GM12878 (cell line): Measurements from ENCODE around the gene ANAPC15.

Experiments
- ETV6 ChIP-seq, 2 experiments: fragments of 450-650 bp in 1 of 2; IDR thresholded peaks in 1 of 2; conservative IDR thresholded peaks in 1 of 2; 2 replicates each; pipeline ENCODE4 v1.6.1; 2014; ENCODE audit warnings: antibody characterized with exemption in 1 of 2, borderline replicate concordance in 1 of 2, low read depth in 1 of 2, mild to moderate bottlenecking in 1 of 2, moderate library complexity in 1 of 2
- EZH2 ChIP-seq: IDR thresholded peaks from 2 replicates; pipeline ENCODE4 v1.6.1; 2012; ENCODE audit warnings: low read depth, mild to moderate bottlenecking, control low read depth, inconsistent platforms, low read length, borderline replicate concordance; ENCODE audit not compliant: control insufficient read depth
- KLF5 ChIP-seq: fragments of 450-650 bp; IDR thresholded peaks from 2 replicates; pipeline ENCODE4 v1.6.1; 2014; ENCODE audit warnings: mild to moderate bottlenecking; ENCODE audit not compliant: partially characterized antibody
- MXI1 ChIP-seq: fragments of 150-350 bp; IDR thresholded peaks from 2 replicates; pipeline ENCODE4 v1.6.1; 2011; ENCODE audit warnings: low read depth, mild to moderate bottlenecking, inconsistent platforms, low read length, improper control_type of control experiment
- NFIC ChIP-seq: IDR thresholded peaks from 2 replicates; pipeline ENCODE4 v1.6.1; 2012; ENCODE audit warnings: low read depth, mild to moderate bottlenecking, inconsistent platforms, low read length, moderate library complexity
- POLR2A ChIP-seq: IDR thresholded peaks from 2 replicates; pipeline ENCODE4 v1.6.1; 2011; ENCODE audit warnings: low read depth, mild to moderate bottlenecking, low read length
- POLR2AphosphoS5 ChIP-seq: IDR thresholded peaks from 2 replicates; pipeline ENCODE4 v1.6.1; 2011; ENCODE audit warnings: mild to moderate bottlenecking, low read length, inconsistent platforms
- SIN3A ChIP-seq: IDR thresholded peaks from 2 replicates; pipeline ENCODE4 v1.6.1; 2012; ENCODE audit warnings: low read depth, low read length, improper control_type of control experiment
- SMC3 ChIP-seq: IDR thresholded peaks from 2 replicates; pipeline ENCODE4 v1.6.1; 2011; ENCODE audit warnings: low read length, improper control_type of control experiment, borderline replicate concordance
- TF ChIP-seq, protein P1 (sequence below), 3 experiments: IDR thresholded peaks in 2 of 3; conservative IDR thresholded peaks in 1 of 3; 2 replicates each; pipeline ENCODE4 v1.5.1; 2011; ENCODE audit warnings: low read depth in 3 of 3, low read length in 3 of 3, mild to moderate bottlenecking in 3 of 3, control low read depth in 2 of 3, moderate library complexity in 2 of 3, inconsistent platforms in 1 of 3, mixed read lengths in 1 of 3; ENCODE audit not compliant: control insufficient read depth in 2 of 3, insufficient read depth in 1 of 3; ENCODE audit errors: extremely low read depth in 1 of 3
- TF ChIP-seq, protein P2 (sequence below): fragments of 450-650 bp; IDR thresholded peaks from 2 replicates; pipeline ENCODE4 v1.6.1; 2017; ENCODE audit warnings: antibody characterized with exemption, mild to moderate bottlenecking, moderate library complexity

DNA sequence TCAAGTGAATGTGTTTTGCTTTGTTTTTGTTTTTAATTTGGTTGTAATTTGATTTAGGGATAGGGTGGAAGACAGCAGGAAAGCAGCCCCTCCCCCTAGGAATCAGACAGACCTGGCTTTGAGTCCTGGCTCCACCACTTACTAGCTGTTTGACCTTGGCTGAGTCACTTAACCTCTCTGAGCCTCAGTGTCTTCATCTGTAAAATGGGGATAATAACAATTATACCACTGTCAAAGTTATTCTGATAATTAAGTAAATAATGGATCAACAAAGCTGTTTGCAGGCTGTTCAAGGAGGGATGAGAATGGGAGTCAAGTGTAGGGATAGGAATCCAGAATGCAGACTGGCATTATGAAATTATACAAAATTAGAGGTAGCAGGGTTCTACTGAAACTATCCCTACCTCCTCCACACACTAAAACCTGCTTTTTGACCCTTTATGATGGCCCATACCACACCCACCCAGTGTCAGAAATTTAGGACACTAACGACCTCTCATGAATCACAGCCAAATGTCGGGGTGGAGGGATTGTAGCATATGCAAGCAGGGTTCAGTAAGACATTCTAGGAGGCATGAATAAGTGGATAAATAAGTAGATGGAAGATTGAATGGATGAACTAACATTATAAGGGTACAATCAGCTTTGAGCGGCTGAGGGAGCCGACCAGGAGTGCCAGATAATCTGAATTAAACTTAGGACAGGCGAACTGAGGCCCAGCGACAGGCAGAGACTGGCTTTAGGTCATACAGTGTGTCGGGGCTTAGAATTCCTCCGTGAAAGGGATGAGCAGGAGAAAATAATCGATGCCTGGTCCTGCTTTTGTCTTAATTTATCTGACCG, 974 bp downstream of the ANAPC15 start:
- TF ChIP-seq KLF5: no peak
- TF ChIP-seq, protein P1, sequence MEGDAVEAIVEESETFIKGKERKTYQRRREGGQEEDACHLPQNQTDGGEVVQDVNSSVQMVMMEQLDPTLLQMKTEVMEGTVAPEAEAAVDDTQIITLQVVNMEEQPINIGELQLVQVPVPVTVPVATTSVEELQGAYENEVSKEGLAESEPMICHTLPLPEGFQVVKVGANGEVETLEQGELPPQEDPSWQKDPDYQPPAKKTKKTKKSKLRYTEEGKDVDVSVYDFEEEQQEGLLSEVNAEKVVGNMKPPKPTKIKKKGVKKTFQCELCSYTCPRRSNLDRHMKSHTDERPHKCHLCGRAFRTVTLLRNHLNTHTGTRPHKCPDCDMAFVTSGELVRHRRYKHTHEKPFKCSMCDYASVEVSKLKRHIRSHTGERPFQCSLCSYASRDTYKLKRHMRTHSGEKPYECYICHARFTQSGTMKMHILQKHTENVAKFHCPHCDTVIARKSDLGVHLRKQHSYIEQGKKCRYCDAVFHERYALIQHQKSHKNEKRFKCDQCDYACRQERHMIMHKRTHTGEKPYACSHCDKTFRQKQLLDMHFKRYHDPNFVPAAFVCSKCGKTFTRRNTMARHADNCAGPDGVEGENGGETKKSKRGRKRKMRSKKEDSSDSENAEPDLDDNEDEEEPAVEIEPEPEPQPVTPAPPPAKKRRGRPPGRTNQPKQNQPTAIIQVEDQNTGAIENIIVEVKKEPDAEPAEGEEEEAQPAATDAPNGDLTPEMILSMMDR (IDR thresholded peaks at IDR 0.05 in 2 of 3, conservative IDR thresholded peaks at IDR 0.05 in 1 of 3; ENCODE audit: control insufficient read depth in 2 of 3, extremely low read depth in 1 of 3, insufficient read depth in 1 of 3, low read depth in 3 of 3, low read length in 3 of 3): no peak
- TF ChIP-seq POLR2A: no peak
- TF ChIP-seq MXI1: no peak
- TF ChIP-seq SMC3: no peak
- TF ChIP-seq SIN3A: no peak
- TF ChIP-seq EZH2: no peak
- TF ChIP-seq NFIC: no peak
- TF ChIP-seq ETV6 (conservative IDR thresholded peaks at IDR 0.05 in 1 of 2, IDR thresholded peaks at IDR 0.05 in 1 of 2; ENCODE audit: borderline replicate concordance in 1 of 2, low read depth in 1 of 2): no peak
- no peak for TF ChIP-seq POLR2AphosphoS5
- TF ChIP-seq, protein P2, sequence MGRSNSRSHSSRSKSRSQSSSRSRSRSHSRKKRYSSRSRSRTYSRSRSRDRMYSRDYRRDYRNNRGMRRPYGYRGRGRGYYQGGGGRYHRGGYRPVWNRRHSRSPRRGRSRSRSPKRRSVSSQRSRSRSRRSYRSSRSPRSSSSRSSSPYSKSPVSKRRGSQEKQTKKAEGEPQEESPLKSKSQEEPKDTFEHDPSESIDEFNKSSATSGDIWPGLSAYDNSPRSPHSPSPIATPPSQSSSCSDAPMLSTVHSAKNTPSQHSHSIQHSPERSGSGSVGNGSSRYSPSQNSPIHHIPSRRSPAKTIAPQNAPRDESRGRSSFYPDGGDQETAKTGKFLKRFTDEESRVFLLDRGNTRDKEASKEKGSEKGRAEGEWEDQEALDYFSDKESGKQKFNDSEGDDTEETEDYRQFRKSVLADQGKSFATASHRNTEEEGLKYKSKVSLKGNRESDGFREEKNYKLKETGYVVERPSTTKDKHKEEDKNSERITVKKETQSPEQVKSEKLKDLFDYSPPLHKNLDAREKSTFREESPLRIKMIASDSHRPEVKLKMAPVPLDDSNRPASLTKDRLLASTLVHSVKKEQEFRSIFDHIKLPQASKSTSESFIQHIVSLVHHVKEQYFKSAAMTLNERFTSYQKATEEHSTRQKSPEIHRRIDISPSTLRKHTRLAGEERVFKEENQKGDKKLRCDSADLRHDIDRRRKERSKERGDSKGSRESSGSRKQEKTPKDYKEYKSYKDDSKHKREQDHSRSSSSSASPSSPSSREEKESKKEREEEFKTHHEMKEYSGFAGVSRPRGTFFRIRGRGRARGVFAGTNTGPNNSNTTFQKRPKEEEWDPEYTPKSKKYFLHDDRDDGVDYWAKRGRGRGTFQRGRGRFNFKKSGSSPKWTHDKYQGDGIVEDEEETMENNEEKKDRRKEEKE: no peak
